ENCODE results near the gene COMTD1.

The COMTD1 gene

GRCh38 chr10:75235375-75236177, at the start of gene COMTD1:
TSS of gene COMTD1 (minus strand) at chr10:75235957. CDS start at chr10:75235928, 29 bp downstream.
- DNase-seq (ENCODE audit: low read depth), result peak; percentile 66
- peak within 1 kb of the TSS; percentile 62 for H3K4me3 ChIP-seq (ENCODE audit: low read length)
- TF ChIP-seq CTCF (conservative IDR thresholded peaks at IDR 0.05; ENCODE audit: low read depth, low read length), result peak; percentile 100

- no peak overlapping the region for H3K4me3 ChIP-seq (ENCODE audit: low read length)
Observed at GRCh38 chr10:75283671-75284470, 48.1 kb upstream of the COMTD1 start.

GRCh38 chr10:75283078-75283670, 47.4 kb upstream of the COMTD1 start:
- no peak for TF ChIP-seq CTCF (conservative IDR thresholded peaks at IDR 0.05; ENCODE audit: low read depth, low read length)
- no peak overlapping the region for H3K4me3 ChIP-seq (ENCODE audit: low read length)
- no peak for DNase-seq (ENCODE audit: low read depth)

More at GRCh38 chr10:75283671-75284470, 48.1 kb upstream of the COMTD1 start:
- TF ChIP-seq CTCF (conservative IDR thresholded peaks at IDR 0.05; ENCODE audit: low read depth, low read length), result no peak
- no peak for DNase-seq (ENCODE audit: low read depth)

- H3K4me3 ChIP-seq (ENCODE audit: low read length), result no peak overlapping the region
- TF ChIP-seq CTCF (conservative IDR thresholded peaks at IDR 0.05; ENCODE audit: low read depth, low read length), result no peak
- no peak for DNase-seq (ENCODE audit: low read depth)
Observed at GRCh38 chr10:75281974-75282373, 46.2 kb upstream of the COMTD1 start.

- DNase-seq (ENCODE audit: low read depth), result no peak
- no peak for TF ChIP-seq CTCF (conservative IDR thresholded peaks at IDR 0.05; ENCODE audit: low read depth, low read length)
- no peak overlapping the region for H3K4me3 ChIP-seq (ENCODE audit: low read length)
Observed at GRCh38 chr10:75280236-75280635, 44.5 kb upstream of the COMTD1 start.

GRCh38 chr10:75276069-75276872, 40.5 kb upstream of the COMTD1 start:
- H3K4me3 ChIP-seq (ENCODE audit: low read length), result no peak overlapping the region
- DNase-seq (ENCODE audit: low read depth), result no peak
- TF ChIP-seq CTCF (conservative IDR thresholded peaks at IDR 0.05; ENCODE audit: low read depth, low read length), result no peak

Measured in retinal pigment epithelial cell (primary cell).